Measurements from ENCODE around the gene TBC1D3B. TPM values are rescaled to one million over a fixed set of nuclear protein-coding genes. Genes with fewer than 3 reads are reported as not detected.
"Not testable (repeated sequence)": the region's sequence is repeated elsewhere in the genome, so short reads cannot be mapped to it uniquely, and the experiment has no call there.

TBC1D3B gene
- total RNA-seq, 1 donor from 2014 or later = 0.64 TPM

DNA sequence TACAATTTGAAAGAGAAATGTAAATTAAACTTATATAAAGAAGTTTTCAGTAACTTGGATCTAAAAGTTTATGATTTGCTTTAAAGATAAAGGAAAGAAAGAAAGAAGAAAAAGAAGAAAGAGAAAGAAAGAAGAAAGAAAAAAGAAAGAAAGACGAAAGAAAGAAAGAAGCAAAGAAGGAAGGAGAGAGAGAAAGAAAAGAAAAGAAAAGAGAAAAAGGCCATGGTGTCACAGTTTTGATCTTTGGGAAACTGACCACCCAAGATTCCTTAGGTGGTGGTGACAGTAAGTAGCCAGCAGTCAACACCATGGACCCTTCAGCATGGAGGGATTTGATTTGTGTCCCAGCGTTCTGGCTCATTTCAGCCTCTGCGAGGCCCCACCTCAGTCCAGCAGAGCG is 24.7 kb upstream of the TBC1D3B start:
- DNase-seq (ENCODE audit: low read depth in 2 of 2) = not testable (repeated sequence)

DNA sequence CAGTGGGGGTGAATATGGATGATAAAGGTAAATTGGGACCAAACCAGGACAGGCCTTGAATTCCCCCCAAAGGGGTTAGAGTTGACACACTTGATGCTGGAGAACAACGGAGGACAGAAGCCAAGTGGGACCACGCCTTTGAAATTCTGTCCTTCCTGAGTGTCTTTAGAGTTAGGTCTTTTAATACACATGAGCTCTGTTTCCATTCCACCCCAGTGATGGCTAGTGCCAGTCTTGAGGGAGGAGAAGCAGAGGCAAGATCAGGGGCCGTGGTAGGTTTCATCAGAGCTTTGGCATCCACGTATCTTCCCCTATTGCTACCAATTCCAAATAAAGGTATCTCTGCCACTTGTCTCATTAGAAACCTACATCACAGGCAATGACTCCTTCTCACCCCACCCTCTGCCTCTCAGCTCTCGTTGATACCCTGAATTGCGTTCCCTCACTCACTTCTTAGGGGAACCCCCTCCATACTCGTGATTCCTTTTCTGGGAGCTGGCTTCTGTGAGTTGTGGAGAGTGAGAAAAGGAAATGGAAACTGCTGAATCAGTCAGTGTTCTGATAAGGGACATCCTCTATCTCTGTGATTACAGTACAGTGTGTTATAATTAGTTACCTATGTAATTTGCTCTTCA is 22.5 kb upstream of the TBC1D3B start:
- DNase-seq (ENCODE audit: low read depth in 2 of 2) = no peak

DNA sequence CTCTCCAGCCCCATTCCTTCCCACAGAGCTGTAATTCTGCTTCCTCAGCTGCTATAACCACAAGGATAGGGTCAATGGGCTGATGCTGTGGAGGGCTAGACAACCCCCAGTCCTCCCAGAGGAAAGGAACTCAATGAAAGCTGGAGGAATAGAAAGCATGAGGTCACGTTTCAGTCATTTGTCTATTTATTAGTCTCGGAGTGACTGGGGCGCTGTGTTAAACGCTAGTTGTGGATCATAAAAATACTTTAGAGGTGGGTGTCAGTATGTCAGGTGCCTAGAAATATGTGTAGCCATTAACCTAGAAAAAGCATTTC is 20.9 kb upstream of the TBC1D3B start:
- DNase-seq (ENCODE audit: low read depth in 2 of 2) = no peak

DNA sequence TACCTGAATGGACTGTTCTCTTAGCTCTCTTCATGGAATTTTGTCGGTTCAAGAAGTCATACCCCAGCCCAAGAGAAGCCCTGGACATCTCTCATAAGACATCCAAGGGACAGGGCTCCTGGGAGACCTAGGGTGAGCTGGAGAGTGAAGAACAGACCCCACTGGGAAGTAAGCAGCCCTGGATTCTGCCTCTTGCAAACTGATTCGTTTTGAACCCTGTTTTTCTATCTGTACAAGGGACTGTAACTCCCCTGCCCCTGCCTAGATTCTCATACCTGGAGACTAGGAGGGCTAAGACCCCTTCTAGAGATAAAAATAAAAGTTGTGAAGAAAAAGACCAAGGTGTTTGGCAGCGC is 19.7 kb upstream of the TBC1D3B start:
- no peak for DNase-seq (ENCODE audit: low read depth in 2 of 2)

DNA sequence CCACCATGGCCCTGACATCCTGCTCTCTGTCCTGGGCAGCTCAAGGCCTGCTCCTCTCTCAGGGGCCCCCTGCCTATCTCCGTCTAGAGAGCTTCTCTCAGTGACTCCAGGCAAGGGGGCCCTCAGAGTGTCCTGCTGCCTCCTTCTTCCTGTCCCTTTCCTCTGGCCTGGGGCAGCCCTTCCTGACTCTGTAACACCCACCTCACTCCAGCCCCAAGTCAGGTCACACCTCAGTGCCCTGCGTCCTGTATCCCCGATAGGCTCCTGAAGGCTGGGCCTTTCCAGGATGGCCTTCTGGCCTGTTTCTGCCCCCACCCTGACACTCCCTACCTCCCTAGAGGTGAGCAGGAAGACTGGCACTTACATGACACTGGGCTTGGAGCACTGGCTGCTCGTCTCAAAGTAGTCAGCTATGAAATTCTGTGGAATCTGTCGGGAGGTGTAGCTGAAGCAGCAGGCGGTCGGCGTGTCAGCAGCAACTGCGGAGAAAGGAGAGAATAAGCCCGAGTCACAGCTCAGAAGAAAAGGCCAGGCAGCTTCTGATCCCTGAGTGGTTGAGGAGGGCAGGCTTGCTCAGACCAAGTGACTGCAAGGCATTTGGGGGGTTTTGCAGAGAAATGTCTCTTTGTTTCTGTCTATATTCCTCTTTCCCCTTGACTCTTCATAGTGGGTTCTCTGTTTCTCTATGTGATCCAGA is 19.1 kb upstream of the TBC1D3B start:
- DNase-seq (ENCODE audit: low read depth in 2 of 2) = no peak

DNA sequence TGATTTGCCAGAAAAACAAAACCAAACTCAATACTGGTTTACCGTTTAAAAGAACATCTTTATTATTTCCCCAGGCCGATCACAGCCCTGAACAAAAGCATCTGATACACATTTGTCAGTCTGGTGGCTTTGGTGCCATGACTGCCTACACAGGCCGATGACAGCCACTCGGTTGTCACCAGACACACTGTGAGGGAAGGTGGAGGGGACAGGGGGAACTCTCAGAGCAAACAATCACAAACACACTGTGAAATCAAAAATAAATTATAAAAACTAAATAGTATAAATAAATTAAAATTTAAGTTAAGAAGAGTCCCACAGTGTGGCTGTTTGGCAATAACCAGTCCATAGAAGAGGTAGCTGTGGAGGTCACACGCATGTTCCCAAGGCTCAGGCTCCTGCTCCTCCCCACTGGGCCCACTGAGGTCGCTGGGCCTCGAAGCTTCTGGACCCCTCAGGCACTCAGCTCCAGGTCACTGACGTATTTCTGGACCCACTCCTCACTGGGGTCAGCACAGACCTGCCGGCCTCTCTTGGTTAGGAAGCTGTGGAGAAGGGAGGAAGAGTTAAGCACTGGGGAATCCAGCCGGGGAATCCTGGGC is 18.5 kb upstream of the TBC1D3B start:
- not testable (repeated sequence) for DNase-seq (ENCODE audit: low read depth in 2 of 2)

DNA sequence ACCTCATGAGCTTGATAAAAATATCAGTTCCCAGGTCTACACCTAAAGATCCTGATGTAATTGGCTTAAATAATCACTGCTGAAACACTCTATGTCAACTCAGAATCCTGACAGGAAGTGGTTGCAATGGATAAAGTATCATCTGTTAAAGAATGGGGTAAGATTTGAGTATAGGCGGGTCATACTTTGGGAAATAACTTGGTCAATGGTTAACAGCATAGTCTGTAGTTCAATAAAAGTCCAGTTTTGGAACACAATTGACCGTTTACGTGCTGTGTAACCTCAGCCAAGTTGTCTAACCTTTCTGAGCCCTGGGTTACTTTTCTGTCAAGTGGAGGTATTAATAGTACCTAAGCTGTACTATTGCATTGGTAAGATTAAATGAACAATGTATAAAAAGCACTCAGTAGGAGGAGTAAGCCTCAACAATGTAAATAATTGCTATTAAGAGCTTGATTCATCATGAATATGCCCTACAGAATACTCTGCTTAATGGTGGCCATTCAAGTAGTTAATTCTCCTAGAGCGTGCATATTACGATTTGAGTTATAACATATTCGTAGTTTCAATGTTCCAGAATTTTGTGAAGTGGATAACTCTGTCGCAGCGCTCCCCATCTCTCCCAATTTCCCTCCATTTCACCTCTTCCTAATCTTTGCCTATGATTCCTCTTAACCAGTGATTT is 17.9 kb upstream of the TBC1D3B start:
- not testable (repeated sequence) for DNase-seq (ENCODE audit: low read depth in 2 of 2)

DNA sequence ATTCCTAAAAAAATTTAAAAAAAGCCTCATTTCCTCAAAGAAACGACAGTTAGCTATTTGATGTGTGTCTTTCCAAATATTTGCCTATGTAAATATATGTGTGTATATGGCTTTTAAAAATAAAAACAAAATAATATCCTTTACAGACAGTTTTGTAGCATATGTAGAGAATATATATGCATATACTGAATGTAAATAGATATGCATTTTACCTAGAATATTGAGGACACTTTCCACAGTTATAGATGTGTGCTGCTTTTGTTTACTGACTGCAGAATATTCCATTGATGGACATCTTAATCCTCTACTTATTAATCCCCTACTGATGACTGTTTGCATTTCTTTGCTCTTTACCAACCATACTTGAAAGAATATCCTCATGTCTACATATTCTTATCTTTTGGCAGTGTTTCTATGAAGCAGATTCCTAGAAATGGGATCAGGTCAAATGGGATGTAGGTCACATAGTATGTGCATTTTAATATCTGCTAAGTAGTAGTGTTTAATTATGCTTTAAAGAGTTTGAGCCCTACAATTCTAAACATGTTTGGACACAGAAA is 16.9 kb upstream of the TBC1D3B start:
- DNase-seq (ENCODE audit: low read depth in 2 of 2) = no peak

DNA sequence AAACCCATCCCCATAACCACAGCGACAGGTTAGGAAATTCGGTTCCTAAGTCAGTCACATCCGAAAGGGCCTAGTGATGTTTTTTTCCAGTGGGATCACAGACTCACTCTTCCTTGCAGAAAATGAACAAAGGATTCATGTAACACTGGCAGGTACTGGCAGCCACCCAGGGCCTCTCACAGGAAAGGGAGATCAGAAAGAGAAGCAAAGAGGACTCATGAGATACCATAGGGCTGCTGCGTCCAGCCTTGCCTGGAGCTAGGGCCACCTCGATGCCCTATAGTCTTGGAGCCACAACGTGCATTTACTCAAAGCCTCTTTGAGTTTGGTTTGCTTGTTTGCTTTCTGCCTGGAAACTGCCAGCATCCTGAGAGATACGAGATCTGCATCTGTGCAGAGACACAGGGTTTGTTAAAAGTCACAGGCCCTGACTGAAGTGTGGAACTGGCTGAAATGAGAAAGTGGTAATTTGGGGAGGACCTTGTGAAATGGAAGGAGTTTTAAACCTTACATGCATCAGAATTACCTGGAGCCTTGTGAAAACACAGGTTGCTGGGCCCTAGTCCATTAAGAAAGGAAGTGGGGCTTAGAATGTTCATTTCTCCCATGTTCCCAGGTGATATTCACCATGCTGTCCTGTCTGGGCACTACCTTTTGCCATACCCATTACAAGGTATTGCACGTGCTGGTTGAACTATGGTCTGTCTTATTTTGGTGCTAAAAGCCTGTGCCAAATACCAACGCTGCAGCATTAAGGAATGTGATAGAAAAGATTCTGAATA is 14.3 kb upstream of the TBC1D3B start:
- not testable (repeated sequence) for DNase-seq (ENCODE audit: low read depth in 2 of 2)

DNA sequence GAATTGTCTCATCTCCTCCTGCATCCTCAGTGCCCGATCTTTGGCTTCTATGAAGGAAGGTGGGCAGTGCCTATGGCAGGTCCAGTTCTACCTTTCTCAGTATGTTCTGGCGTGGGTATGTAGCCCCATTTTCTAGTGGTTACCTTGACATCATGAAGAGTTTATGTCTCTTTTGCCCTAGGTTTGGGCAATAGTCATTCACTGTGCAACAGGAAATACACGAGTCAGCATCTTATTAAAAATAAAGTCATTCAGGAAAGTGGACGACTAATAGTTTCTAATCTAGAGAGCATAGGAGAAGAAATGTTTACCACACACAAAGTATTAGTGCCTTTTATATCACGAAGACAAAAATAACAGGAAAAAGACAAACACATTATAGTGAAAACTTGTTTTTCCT is 13.6 kb upstream of the TBC1D3B start:
- not testable (repeated sequence) for DNase-seq (ENCODE audit: low read depth in 2 of 2)

DNA sequence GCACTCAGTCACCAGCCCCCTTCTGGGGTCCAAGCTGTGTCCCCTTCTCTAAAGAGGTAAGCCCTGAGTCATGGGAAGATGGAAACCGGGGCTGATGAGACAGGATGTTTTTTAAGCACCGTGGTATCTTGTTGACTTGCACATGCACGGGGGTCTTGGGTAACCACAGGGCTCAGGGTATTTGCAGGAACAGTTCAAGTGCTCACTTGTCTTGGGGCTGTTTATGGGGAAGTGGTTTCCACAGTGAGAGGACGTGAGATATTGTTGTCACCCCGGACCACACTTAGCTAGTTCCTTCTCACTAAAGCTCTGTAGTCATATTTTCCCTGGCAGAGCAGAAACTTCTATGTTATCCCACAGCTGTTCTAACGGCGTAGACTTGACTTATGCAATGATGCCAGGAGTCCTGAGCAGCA is 12.5 kb upstream of the TBC1D3B start:
- no peak for DNase-seq (ENCODE audit: low read depth in 2 of 2)

DNA sequence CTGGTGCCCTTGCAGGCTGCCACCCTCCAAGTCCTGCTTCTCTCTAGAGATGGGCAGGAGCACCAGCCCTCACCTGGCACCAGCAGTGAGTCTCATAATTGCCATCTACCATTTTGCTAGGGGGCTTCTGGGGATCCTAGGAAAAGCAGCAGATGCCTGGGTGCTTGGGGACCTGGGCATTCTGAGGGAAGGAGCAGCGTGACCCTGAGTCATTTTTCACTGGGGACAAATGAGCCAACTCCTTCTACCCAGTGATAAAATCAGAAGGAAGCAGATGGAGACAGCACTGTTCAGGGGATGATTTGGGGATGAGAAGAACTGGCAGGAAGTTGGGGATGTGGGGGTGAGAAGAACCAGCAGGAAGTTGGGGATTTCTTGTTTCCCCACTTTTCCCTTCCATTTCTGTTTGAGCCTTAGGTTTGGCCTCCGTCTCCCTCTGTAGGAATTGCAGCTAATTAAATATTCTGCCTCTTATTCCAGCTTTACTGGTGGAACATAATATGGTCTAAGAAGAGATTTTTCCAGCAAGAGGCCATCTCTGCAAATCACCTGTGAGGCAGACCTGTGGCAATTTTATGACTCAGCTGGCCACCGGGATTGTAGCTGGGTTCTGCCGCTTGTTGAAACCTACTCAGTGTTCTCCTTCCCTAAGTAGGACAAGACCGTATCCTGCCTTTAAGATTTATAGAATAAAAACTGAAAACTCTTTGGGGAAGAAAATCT is 11.7 kb upstream of the TBC1D3B start:
- DNase-seq (ENCODE audit: low read depth in 2 of 2) = not testable (repeated sequence)

DNA sequence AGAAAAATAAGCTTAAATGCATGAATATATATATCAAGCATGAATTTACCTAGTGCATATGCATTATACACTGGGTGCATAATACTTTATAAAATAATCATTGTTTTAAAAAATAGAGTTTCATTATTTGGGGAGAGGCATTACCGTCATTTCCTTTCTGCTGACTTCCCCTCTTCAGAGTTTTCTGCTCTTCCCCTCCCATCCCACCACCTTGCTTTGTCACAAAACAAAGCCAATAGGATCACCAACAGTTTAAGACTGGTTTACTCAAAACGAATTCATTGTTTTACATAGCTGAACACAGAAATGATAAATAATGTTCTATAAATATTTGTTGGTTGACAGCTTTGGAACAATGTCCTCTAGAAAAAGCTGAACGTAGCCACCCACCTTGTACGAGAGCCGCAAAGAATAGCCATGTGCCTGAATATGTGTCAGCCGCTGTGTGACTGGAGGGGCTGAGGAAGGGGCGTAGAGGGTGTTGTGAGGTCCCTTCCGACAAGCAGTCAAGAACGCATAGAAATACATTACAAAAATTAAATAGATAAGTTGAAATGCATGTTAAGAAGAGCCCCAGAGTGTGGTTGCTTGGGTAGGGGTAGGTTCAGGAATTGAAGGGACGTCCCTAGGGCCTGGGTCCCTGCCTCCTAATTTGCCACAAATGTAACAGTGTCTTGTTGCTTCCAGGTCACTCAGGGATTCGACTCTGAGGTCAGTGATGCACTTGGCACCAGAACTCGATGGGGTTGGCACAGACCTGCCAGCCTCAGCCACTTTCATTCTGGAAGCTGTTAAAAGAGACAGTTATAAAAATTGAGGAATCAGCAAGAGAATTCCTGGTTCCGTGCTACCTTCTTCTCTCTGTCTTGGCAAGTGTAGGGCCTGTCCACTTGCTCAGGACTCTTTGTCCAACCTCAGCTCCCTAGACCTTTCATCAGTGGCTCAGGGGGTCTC is 10.7 kb upstream of the TBC1D3B start:
- DNase-seq (ENCODE audit: low read depth in 2 of 2) = not testable (repeated sequence)

DNA sequence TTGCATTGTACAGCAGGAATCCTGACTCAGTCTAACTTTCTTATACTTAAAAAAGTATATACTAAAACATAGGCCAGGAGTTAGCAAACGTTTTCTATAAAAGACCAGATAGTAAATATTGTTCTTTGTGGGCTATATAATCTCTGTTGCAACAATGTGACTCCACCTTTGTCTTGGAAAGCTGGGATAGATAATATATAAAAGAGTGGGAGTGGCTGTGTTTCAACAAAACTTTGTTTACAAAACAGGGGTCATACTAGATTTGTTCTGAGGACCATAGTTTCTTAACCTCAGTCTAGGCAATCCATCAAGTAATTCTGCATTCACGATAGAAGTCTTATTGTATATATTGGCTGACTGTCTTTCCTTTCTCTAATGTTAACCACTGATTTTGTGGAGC is 9.0 kb upstream of the TBC1D3B start:
- DNase-seq (ENCODE audit: low read depth in 2 of 2) = no peak

DNA sequence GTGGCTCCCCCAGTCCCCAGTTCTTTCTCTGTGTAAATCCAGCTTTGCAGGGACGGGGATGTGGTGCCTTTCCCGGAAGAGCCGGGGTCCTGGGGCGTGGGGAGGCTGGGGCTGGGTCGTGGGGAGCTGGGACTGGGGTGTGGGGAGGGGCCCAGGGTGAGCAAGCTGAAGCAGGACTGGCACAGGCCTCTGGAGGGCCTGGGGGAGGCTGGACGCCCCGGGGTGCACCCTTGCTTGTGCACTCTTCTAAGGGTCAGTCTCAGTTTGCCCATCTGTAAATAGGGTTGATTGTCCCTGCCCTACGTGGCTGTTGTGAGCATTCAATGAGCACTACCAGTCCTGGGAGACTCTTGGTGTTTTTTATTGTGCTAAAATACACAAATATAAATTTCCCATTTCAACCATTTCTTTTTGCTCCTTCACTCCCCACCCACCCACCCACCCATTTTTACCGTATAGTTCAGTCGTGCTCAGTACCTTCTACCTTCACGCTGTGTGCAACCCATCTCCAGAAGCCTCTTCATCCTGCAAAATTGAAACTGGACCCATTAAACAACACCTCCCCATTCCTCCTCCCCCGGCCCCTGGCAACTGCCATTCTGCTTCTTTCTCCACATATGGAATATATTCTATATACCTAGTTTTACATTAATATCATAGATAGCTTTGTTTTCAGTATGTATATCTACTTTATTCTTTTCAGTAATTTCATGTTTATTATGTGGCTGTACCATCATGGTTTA is 7.8 kb upstream of the TBC1D3B start:
- DNase-seq (ENCODE audit: low read depth in 2 of 2) = no peak

DNA sequence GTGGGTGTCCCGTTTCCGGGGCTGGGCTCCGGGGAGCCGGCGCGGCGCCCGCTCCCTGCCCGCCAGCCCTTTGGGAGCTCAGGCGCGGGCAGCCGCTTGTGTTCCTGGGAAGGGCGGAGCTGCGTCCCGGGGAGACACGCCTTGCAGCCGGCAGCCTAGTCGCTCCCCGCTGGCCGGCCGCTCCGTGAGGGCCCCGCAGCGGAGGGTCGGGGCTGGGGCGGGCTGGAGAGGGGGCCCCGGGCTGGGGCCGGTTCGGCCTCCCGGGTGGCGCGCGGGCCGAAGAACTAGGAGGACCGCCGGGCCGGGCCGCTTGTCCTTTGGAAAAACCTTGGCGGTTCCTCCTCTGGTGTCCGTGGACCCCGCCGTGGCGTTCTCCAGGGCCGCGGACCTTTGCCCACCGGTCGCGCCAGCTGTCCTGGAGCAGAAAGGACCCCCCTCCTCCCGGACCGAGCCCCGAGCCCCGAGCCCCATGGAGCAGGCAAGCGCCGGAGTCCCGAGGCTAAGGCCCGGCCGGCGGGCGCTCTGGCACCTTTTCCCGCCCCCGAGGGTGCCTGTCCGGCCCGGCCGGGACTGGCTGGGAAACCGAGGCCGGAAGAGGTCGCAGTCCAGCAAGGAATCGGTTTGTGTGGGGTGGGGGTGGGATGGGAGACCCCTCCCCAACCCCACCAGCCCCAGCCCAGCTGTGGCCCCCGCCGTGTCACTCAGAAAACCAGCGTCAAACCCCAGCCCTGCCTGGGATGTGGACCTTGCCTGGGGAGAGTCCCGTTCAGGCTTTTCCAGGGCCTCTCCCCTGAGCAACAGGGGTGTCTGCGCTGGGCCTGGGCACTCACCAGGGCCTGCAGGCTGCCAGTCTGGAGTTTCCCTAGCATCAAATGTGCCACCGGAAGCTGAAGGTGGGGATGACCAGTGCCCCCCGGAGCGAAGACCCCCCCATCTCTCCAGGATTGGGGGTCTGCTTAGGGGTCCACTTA is 6.8 kb upstream of the TBC1D3B start:
- DNase-seq (ENCODE audit: low read depth in 2 of 2) = peak in 1 of 2 donors; percentile 31

DNA sequence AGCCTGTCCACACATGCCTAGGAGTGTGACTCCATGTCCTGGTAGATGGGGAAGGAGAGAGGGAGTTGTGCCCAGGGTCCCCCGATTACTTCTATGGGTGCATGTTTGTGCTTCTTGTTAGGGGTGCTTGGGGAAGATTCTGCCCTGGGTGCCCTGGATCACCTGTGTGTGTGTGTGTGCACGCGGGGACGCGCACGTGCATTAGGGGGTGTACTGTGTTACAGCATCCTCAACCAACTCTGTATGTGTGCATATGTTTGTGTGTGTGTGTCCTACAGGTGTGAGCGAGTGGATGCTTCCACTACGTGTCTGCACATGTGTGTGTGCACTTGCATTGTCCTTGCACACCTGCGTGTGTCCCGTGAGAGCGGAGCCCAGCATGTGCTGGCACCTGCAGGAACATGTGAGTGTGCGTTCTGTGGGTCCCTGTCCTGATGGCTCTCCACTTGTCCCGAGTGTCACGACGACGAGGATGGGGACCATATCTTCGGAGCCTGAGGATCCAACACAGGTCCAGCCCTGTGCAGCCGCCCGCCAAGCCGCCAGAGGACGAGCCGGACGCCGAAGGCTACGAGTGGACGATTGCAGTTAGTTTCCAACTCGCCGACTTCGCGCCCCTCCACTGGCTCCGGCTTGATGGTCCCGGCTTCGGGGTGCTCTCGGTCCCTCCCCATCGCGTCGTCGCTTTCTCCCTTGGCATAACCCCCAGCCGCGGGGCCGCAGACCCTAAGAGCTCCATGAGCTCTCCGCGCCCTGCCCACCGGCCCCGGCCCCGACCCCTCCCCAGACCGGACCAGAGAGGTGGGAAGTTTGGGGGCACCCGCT is 6.0 kb upstream of the TBC1D3B start:
- no peak for DNase-seq (ENCODE audit: low read depth in 2 of 2)

All from dermis microvascular lymphatic vessel endothelial cell (primary cell).